PC-9 (cell line): ENCODE data around the gene HOXA1. TPM values are rescaled to one million over a fixed set of nuclear protein-coding genes. Genes with fewer than 3 reads are reported as not detected.

ENCODE experiments used
- BruUV-seq: library from RNA; stranded (reverse); fragments of 400-500 nt; replicated peaks from 2 replicates; lab custom pipeline; 2021; lab: Mats Ljungman, UMichigan
- CTCF ChIA-PET: fragments of 300-600 bp; sonication (Branson Sonifier 250); formaldehyde crosslinking; loops from one replicate; lab custom pipeline; 2022; ENCODE audit warnings: antibody characterized with exemption; lab: Charles Lee
- POLR2A ChIA-PET: fragments of 300-600 bp; sonication (Branson Sonifier 250); formaldehyde crosslinking; loops from one replicate; lab custom pipeline; 2022; ENCODE audit warnings: antibody characterized with exemption; ENCODE audit not compliant: unreplicated experiment; lab: Charles Lee
- DNase-seq, 2 experiments: peaks; one replicate each; pipeline versions ENCODE4 v3.0.0 to v3.0.0-alpha.2; 2015 to 2022; ENCODE audit warnings: mixed read lengths in 1 of 2
- H2AFZ ChIP-seq: fragments of 200-600 bp; sonication (generic); 2 replicates; pipeline ENCODE4 v1.8.1; 2017; ENCODE audit warnings: antibody characterized with exemption
- H3F3A ChIP-seq: fragments of 200-600 bp; sonication (generic); 2 replicates; pipeline ENCODE4 v1.8.1; 2017; ENCODE audit warnings: antibody characterized with exemption, mild to moderate bottlenecking, low read depth; ENCODE audit not compliant: insufficient read depth
- H3K27ac ChIP-seq: fragments of 200-600 bp; sonication (generic); 2 replicates; pipeline ENCODE4 v1.6.1; 2016; ENCODE audit warnings: mixed run types
- H3K27me3 ChIP-seq: fragments of 200-600 bp; sonication (generic); 2 replicates; pipeline ENCODE4 v1.6.1; 2016; ENCODE audit warnings: low read depth, mixed run types; ENCODE audit not compliant: insufficient read depth
- H3K36me3 ChIP-seq: fragments of 200-600 bp; sonication (generic); 2 replicates; pipeline ENCODE4 v1.6.1; 2016; ENCODE audit warnings: low read depth, mixed run types
- H3K4me1 ChIP-seq: fragments of 200-600 bp; sonication (generic); replicated peaks from 2 replicates; pipeline ENCODE4 v1.6.1; 2016; ENCODE audit warnings: mixed run types; ENCODE audit not compliant: insufficient read depth
- H3K4me2 ChIP-seq: fragments of 200-600 bp; sonication (generic); 2 replicates; pipeline ENCODE4 v1.6.1; 2017; ENCODE audit warnings: mixed run types
- H3K4me3 ChIP-seq: fragments of 200-600 bp; sonication (generic); 2 replicates; pipeline ENCODE4 v1.6.1; 2016; ENCODE audit warnings: mixed run types
- H3K79me2 ChIP-seq: fragments of 200-600 bp; sonication (generic); 2 replicates; pipeline ENCODE4 v1.6.1; 2017; ENCODE audit warnings: low read depth, mixed run types
- H3K9me2 ChIP-seq: fragments of 200-600 bp; sonication (generic); 2 replicates; pipeline ENCODE4 v1.8.1; 2017; ENCODE audit warnings: mild to moderate bottlenecking; ENCODE audit not compliant: insufficient read depth
- H3K9me3 ChIP-seq: fragments of 200-600 bp; sonication (generic); 2 replicates; pipeline ENCODE4 v1.8.1; 2016; ENCODE audit warnings: low read depth; ENCODE audit not compliant: insufficient read depth
- H4K20me1 ChIP-seq: fragments of 200-600 bp; sonication (generic); 2 replicates; pipeline ENCODE4 v1.8.1; 2017; ENCODE audit not compliant: insufficient read depth
- EZH2 ChIP-seq: fragments of 200-600 bp; sonication (generic); IDR thresholded peaks from 2 replicates; pipeline ENCODE4 v1.8.0; 2017; ENCODE audit warnings: antibody characterized with exemption, low read depth
- intact Hi-C: fragments of 100-400 bp; cut with micrococcal nuclease; formaldehyde crosslinking; loops from one replicate; pipeline ENCODE4 v1.10.0; 2022; ENCODE audit not compliant: unreplicated experiment
- total RNA-seq: library from RNA; stranded (reverse); gene quantifications from 2 replicates; pipeline ENCODE4 v1.2.3, GENCODE V29; 2021
- TF ChIP-seq, protein P1 (sequence below): fragments of 200-600 bp; sonication (generic); conservative IDR thresholded peaks from 2 replicates; pipeline ENCODE4 v1.6.1; 2017; ENCODE audit warnings: mixed run types, antibody characterized with exemption, mild to moderate bottlenecking, moderate library complexity

The HOXA1 gene
- total RNA-seq, 1 experiment from 2014 or later = 2.2 TPM

DNA sequence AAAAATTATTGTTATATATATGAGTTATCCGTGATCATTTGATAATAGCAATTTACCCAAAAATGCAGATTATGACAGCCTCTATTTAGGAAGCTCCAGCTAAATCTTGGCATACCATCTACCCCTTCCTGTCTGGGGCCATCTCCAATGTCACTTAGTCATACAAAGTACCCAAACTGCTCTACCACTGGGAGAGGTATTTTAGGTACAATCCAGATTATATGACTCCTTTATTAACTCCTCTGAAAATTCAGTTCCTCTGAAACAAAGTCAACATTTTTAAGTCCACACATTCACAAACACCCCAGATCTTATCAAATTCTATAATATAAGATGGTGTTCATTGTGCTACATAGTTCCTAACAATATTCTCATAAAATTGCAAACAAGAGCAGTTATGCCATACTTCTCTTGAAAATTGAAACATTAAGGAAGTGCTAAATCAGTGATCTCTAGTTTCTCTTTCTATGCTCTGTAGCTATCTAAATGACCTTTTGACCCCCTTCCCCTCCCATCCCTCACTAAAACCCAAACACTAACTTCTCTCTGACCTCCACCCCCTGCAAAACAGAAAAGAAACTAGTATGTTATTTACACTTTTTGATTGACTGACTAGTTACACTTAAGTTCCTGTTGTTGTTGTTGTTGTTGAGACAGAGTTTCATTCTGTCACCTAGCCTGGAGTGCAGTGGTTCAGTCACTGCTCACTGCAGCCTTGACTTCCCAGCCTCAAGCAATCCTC is 16.4 kb downstream of the HOXA1 start:
- ChIA-PET CTCF (interaction anchor here (0.6 kb wide), 1 partner anchor 778 kb away, joined by 3 read pairs; no protein-coding TSS in a partner anchor), POLR2A (no interaction called here)
- H3K9me3 ChIP-seq = peaks cover under 1% of the 10 kb centered on the region; the same call in 1 of the 2 replicates
- peaks cover 56% of the 10 kb centered on the region for H3K4me1 ChIP-seq
- H3F3A ChIP-seq = peaks cover 44% of the 10 kb centered on the region
- H3K36me3 ChIP-seq = no peaks in the 10 kb centered on the region
- intact Hi-C loops = no loop called here
- H3K4me3 ChIP-seq = no peak overlapping the region
- H3K4me2 ChIP-seq = peak overlapping the region; percentile 71
- TF ChIP-seq, protein P1, sequence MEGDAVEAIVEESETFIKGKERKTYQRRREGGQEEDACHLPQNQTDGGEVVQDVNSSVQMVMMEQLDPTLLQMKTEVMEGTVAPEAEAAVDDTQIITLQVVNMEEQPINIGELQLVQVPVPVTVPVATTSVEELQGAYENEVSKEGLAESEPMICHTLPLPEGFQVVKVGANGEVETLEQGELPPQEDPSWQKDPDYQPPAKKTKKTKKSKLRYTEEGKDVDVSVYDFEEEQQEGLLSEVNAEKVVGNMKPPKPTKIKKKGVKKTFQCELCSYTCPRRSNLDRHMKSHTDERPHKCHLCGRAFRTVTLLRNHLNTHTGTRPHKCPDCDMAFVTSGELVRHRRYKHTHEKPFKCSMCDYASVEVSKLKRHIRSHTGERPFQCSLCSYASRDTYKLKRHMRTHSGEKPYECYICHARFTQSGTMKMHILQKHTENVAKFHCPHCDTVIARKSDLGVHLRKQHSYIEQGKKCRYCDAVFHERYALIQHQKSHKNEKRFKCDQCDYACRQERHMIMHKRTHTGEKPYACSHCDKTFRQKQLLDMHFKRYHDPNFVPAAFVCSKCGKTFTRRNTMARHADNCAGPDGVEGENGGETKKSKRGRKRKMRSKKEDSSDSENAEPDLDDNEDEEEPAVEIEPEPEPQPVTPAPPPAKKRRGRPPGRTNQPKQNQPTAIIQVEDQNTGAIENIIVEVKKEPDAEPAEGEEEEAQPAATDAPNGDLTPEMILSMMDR = no peak
- no peak for TF ChIP-seq EZH2
- H3K79me2 ChIP-seq = no peaks in the 10 kb centered on the region
- BruUV-seq = no TSS peak
- H3K27ac ChIP-seq = peak overlapping the region; percentile 84
- no peaks in the 10 kb centered on the region for H3K9me2 ChIP-seq
- no peak overlapping the region for H2AFZ ChIP-seq
- H4K20me1 ChIP-seq = no peaks in the 10 kb centered on the region
- DNase-seq = peak in 1 of 2 experiments; percentile 63
- no peaks in the 10 kb centered on the region for H3K27me3 ChIP-seq

DNA sequence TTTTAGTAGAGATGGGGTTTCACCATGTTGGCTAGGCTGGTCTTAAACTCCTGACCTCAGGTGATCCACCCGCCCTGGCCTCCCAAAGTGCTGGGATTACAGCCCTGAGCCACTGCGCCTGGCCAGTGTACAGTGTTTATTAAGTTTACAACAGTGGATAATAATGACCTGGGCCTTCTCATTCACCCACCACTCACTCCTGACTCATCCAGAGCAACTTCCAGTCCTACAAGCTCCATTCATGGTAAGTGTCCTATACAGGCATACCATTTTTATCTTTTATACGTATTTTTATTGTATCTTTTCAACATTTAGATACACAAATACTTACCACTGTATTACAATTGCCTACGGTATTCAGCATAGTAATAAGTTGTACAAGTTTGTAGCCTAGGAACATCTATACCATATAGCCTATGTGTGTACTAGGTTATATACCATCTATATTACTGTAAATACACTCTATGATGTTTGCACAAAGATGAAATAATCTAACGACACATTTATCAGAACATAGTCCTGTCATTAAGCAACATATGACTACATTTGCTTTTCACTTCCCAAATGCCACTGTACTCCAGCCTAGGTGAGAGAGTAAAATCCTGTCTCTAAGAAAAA is 17.1 kb downstream of the HOXA1 start:
- no peak for DNase-seq
- no peak for TF ChIP-seq EZH2
- TF ChIP-seq, protein P1 = no peak
- no peaks in the 10 kb centered on the region for H3K79me2 ChIP-seq
- H3K27ac ChIP-seq = peak overlapping the region; percentile 84
- peaks cover 44% of the 10 kb centered on the region for H3F3A ChIP-seq
- peak overlapping the region; percentile 21; the same call in 1 of the 2 replicates for H2AFZ ChIP-seq
- peaks cover 5% of the 10 kb centered on the region; the same call in 1 of the 2 replicates for H3K9me3 ChIP-seq
- H3K4me3 ChIP-seq = no peak overlapping the region
- CTCF ChIA-PET = no interaction called here
- intact Hi-C loops = no loop called here
- H3K27me3 ChIP-seq = no peaks in the 10 kb centered on the region
- H3K4me1 ChIP-seq = peaks cover 63% of the 10 kb centered on the region
- no peaks in the 10 kb centered on the region for H4K20me1 ChIP-seq
- peak overlapping the region; percentile 71 for H3K4me2 ChIP-seq
- H3K36me3 ChIP-seq = no peaks in the 10 kb centered on the region
- no TSS peak for BruUV-seq
- H3K9me2 ChIP-seq = no peaks in the 10 kb centered on the region
- POLR2A ChIA-PET = interaction anchor here (0.6 kb wide), 2 partner anchors 26 to 42 kb away, joined by 6 to 8 read pairs; no protein-coding TSS in a partner anchor

DNA sequence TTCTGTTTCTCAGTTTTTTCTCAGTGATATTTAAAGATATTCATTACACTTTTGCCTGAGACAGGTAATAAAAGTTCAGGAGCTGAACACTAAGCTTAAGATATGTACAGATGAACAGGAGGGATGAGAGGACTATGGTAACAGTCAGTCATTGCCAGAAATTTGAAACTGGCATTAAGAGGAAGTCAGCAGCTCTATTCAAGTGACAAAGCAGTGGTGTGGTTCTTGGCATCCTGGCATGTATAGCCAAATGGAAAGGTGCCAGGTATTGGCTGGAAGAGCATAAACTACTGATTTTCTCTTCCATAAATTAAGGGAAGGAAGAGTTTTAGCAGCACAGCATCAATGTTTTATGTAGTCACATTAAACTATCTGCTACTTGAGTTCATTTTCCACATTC is 22.7 kb downstream of the HOXA1 start:
- Histone ChIP-seq H3K27ac (peak overlapping the region; percentile 61), H3F3A (peaks cover 24% of the 10 kb centered on the region), H3K4me1 (peaks cover 55% of the 10 kb centered on the region), H3K36me3 (no peaks in the 10 kb centered on the region), H2AFZ (no peak overlapping the region), H3K4me3 (no peak overlapping the region), H3K9me3 (peaks cover 5% of the 10 kb centered on the region; the same call in 1 of the 2 replicates), H3K79me2 (no peaks in the 10 kb centered on the region), H4K20me1 (no peaks in the 10 kb centered on the region), H3K4me2 (peak overlapping the region; percentile 64), H3K27me3 (no peaks in the 10 kb centered on the region), H3K9me2 (no peaks in the 10 kb centered on the region)
- TF ChIP-seq EZH2 = no peak
- peak; percentile 26 to 77 for DNase-seq
- no TSS peak for BruUV-seq
- ChIA-PET CTCF (no interaction called here), POLR2A (interaction anchor here (0.7 kb wide), 2 partner anchors 41 to 178 kb away, joined by 3 read pairs; no protein-coding TSS in a partner anchor)
- intact Hi-C loops = loop anchor here (2.0 kb wide), 1 partner anchor 40 kb away; no protein-coding TSS in a partner anchor
